ENCODE data around the gene IFT80. TPM values are rescaled to one million over a fixed set of nuclear protein-coding genes. Genes with fewer than 3 reads are reported as not detected.

The IFT80 gene
- total and polyA plus RNA-seq, 2 of the 4 experiments (the other 2 are of a cell fraction) = 15.2 to 16.8 TPM

- no peak overlapping the region for H2AFZ ChIP-seq (replicated peaks; ENCODE audit: low read length, poor library complexity)
- no peak for TF ChIP-seq USF2 (IDR thresholded peaks at IDR 0.05; ENCODE audit: low read depth, low read length)
- TF ChIP-seq ELK1 (IDR thresholded peaks at IDR 0.05; ENCODE audit: borderline replicate concordance, low read depth, low read length) = no peak
- TF ChIP-seq BHLHE40 (IDR thresholded peaks at IDR 0.05; ENCODE audit: low read depth, low read length) = no peak
- TF ChIP-seq CEBPB (IDR thresholded peaks at IDR 0.05; ENCODE audit: low read depth, low read length) = no peak
- no peak for TF ChIP-seq MAZ (IDR thresholded peaks at IDR 0.05; ENCODE audit: borderline replicate concordance, low read depth, low read length)
- no peak for TF ChIP-seq NFE2L2 (IDR thresholded peaks at IDR 0.05; ENCODE audit: low read depth, low read length)
- TF ChIP-seq SMC3 (IDR thresholded peaks at IDR 0.05; ENCODE audit: low read depth, low read length) = no peak
- no peak for TF ChIP-seq FOS (IDR thresholded peaks at IDR 0.05; ENCODE audit: low read depth, low read length)
- no peak for TF ChIP-seq CTCF (conservative IDR thresholded peaks at IDR 0.05; ENCODE audit: low read depth, low read length)
- no peak for TF ChIP-seq RCOR1 (IDR thresholded peaks at IDR 0.05; ENCODE audit: insufficient replicate concordance, low read length)
- no peak for TF ChIP-seq CHD1 (IDR thresholded peaks at IDR 0.05; ENCODE audit: low read depth, low read length)
- TF ChIP-seq RAD21 (IDR thresholded peaks at IDR 0.05; ENCODE audit: low read length) = no peak
- TF ChIP-seq MXI1 (IDR thresholded peaks at IDR 0.05; ENCODE audit: borderline replicate concordance, low read depth, low read length) = no peak
- no peak for TF ChIP-seq MAFK (IDR thresholded peaks at IDR 0.05; ENCODE audit: low read depth, low read length)
- TF ChIP-seq RFX5 (IDR thresholded peaks at IDR 0.05; ENCODE audit: low read depth, low read length) = no peak
- TF ChIP-seq POLR2A (IDR thresholded peaks at IDR 0.05; ENCODE audit: low read depth, low read length) = no peak
- no peak overlapping the region for H2BK5ac ChIP-seq (ENCODE audit: low read depth, low read length, poor library complexity, severe bottlenecking)
- H4K5ac ChIP-seq (ENCODE audit: low read depth, low read length) = no peak overlapping the region
- no peak overlapping the region for H3K4me2 ChIP-seq (ENCODE audit: low read depth, low read length)
- no CpG with 5 or more reads among the region's 4 CpGs for WGBS, 2 experiments (ENCODE audit: extremely low coverage in 2 of 2, insufficient read length in 1 of 2)
- ATAC-seq (ENCODE audit: low read depth) = no peak
- BruUV-seq (replicated peaks) = no TSS peak
- no peak overlapping the region for H3K18ac ChIP-seq (ENCODE audit: low read depth, low read length)
- H2BK15ac ChIP-seq (ENCODE audit: low read depth, low read length) = no peak overlapping the region
- H3K56ac ChIP-seq (ENCODE audit: extremely low read depth, insufficient read depth, low read length) = no peak overlapping the region
- peaks cover 7 to 9% of the 10 kb centered on the region in 2 experiments; a peak in 3 of 4 replicates for H3K79me1 ChIP-seq (ENCODE audit: low read depth in 1 of 2, low read length in 2 of 2)
- CTCF ChIA-PET = interaction anchor here (0.7 kb wide), 1 partner anchor 381 kb away, joined by 3 read pairs; no protein-coding TSS in a partner anchor
- H2AK9ac ChIP-seq (replicated peaks; ENCODE audit: low read depth, low read length, poor library complexity) = no peak overlapping the region
- H3K9me1 ChIP-seq (ENCODE audit: insufficient read depth, low read length) = peaks cover 4% of the 10 kb centered on the region; the same call in 1 of the 2 replicates
- no peak overlapping the region for H3K4ac ChIP-seq (ENCODE audit: low read depth, low read length)
- no peak overlapping the region for H4K91ac ChIP-seq (ENCODE audit: insufficient read depth, low read depth, low read length)
- dilution Hi-C loops (cut with HindIII; ENCODE audit: low sequenced_read_pairs, unreplicated experiment) (no loop called here), intact Hi-C loops (cut with micrococcal nuclease) (no loop called here), in situ Hi-C loops (cut with MboI; ENCODE audit: low sequenced_read_pairs) (no loop called here)
- no peak overlapping the region for H2BK120ac ChIP-seq (ENCODE audit: low read depth, low read length)
- no peaks in the 10 kb centered on the region for H3K9me3 ChIP-seq (ENCODE audit: control insufficient read depth, insufficient read depth, low read length)
- H3K23ac ChIP-seq (ENCODE audit: low read depth, low read length) = no peak overlapping the region
- no peak overlapping the region for H3K9ac ChIP-seq (ENCODE audit: low read depth, low read length)
- H3K14ac ChIP-seq (replicated peaks; ENCODE audit: low read depth, low read length) = no peak overlapping the region
- POLR2A ChIA-PET (ENCODE audit: unreplicated experiment) = no interaction called here
- no peak overlapping the region for H3K27ac ChIP-seq (ENCODE audit: insufficient read depth, low read length)
- no peaks in the 10 kb centered on the region; the same call in 1 of the 2 replicates for H3K4me1 ChIP-seq (ENCODE audit: control insufficient read depth, insufficient read depth, low read length)
- no peaks in the 10 kb centered on the region for H3K27me3 ChIP-seq (ENCODE audit: control insufficient read depth, insufficient read depth, low read length)
- H4K20me1 ChIP-seq (ENCODE audit: insufficient read depth, low read length) = no peaks in the 10 kb centered on the region
- H4K8ac ChIP-seq (ENCODE audit: low read depth in 2 of 2, low read length in 2 of 2) = no peak overlapping the region
- peaks cover 5% of the 10 kb centered on the region for H3K36me3 ChIP-seq (ENCODE audit: control insufficient read depth, insufficient read depth, low read length)
- DNase-seq = no peak
- no peak overlapping the region for H3K4me3 ChIP-seq (ENCODE audit: insufficient read depth, low read depth, low read length)
- H2BK20ac ChIP-seq (ENCODE audit: low read depth, low read length) = no peak overlapping the region
- H2AK5ac ChIP-seq (ENCODE audit: low read depth, low read length) = no peak overlapping the region
Observed at GRCh38 chr3:160379628-160380214, 19.3 kb downstream of the IFT80 start.
